Measurements from ENCODE around the gene CSKMT. TPM values are rescaled to one million over a fixed set of nuclear protein-coding genes. Genes with fewer than 3 reads are reported as not detected.
A peak's percentile ranks its signal among the peaks of the same experiment; 100 is the strongest.
"Not testable (repeated sequence)": the region's sequence is repeated elsewhere in the genome, so short reads cannot be mapped to it uniquely, and the experiment has no call there.

The CSKMT gene
- total RNA-seq, 4 donors from 2014 or later = 1.1 to 10.5 (median 7.0) TPM

DNA sequence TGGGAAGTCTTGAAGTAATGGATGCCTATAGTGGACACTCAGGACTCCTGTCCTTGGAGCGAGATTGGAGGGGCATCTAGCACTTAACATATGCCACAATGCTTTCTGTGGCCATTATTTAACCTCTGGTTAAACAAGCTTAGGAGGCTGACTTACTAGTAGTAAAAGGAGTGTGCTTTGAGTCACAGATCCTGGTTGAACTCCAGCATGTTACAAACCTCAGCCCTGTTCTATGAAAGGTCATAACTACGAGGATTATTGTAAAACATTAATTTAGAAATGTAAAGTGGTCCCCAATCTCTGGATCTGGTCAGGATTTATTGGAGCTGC is 8.0 kb downstream of the CSKMT start:
- peaks cover 0 to 54% (median 9%) of the 10 kb centered on the region in 3 donors for H3K36me3 ChIP-seq
- H3K4me1 ChIP-seq = peaks cover 19 to 83% (median 36%) of the 10 kb centered on the region in 3 donors
- TF ChIP-seq POLR2A (IDR thresholded peaks at IDR 0.05) = no peak
- TF ChIP-seq, protein P1, sequence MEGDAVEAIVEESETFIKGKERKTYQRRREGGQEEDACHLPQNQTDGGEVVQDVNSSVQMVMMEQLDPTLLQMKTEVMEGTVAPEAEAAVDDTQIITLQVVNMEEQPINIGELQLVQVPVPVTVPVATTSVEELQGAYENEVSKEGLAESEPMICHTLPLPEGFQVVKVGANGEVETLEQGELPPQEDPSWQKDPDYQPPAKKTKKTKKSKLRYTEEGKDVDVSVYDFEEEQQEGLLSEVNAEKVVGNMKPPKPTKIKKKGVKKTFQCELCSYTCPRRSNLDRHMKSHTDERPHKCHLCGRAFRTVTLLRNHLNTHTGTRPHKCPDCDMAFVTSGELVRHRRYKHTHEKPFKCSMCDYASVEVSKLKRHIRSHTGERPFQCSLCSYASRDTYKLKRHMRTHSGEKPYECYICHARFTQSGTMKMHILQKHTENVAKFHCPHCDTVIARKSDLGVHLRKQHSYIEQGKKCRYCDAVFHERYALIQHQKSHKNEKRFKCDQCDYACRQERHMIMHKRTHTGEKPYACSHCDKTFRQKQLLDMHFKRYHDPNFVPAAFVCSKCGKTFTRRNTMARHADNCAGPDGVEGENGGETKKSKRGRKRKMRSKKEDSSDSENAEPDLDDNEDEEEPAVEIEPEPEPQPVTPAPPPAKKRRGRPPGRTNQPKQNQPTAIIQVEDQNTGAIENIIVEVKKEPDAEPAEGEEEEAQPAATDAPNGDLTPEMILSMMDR (IDR thresholded peaks at IDR 0.05) = no peak
- H3K27me3 ChIP-seq = no peaks in the 10 kb centered on the region
- H3K9me3 ChIP-seq = no peaks in the 10 kb centered on the region
- H3K4me3 ChIP-seq = peak overlapping the region in 2 of 4 donors; percentile 75 to 85
- DNase-seq = no peak
- intact Hi-C loops (cut with DNase I) = loop anchor here (5.0 kb wide), 1 partner anchor 76 kb away; no protein-coding TSS in a partner anchor
- 59 to 75% methylated on average over 2 of the region's 2 CpGs for WGBS, 2 donors
- peak overlapping the region; percentile 92 to 95 (median 93) for H3K27ac ChIP-seq

DNA sequence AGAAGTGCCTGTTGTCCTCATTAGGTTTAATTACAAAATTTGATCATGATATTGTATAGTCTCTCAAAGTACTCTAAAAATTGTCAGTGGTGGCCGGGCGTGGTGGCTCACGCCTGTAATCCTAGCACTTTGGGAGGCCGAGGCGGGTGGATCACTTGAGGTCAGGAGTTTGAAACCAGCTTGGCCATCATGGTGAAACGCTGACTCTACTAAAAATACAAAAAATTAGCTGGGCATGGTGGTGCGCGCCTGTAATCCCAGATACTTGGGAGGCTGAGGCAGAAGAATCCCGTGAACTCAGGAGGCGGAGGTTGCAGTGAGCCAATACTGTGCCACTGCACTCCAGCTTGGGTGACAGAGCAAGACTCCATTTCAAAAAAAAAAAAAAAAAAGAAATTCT is 10.3 kb downstream of the CSKMT start:
- peaks cover 0 to 54% (median 9%) of the 10 kb centered on the region in 3 donors for H3K36me3 ChIP-seq
- H3K4me3 ChIP-seq; intact Hi-C loops (cut with DNase I); H3K9me3 ChIP-seq; H3K27me3 ChIP-seq; DNase-seq; H3K27ac ChIP-seq: not testable (repeated sequence)
- WGBS, 2 donors = 88 to 90% methylated on average over 9 to 10 of the region's 10 CpGs
- H3K4me1 ChIP-seq = peaks cover 25 to 82% (median 39%) of the 10 kb centered on the region in 3 donors

DNA sequence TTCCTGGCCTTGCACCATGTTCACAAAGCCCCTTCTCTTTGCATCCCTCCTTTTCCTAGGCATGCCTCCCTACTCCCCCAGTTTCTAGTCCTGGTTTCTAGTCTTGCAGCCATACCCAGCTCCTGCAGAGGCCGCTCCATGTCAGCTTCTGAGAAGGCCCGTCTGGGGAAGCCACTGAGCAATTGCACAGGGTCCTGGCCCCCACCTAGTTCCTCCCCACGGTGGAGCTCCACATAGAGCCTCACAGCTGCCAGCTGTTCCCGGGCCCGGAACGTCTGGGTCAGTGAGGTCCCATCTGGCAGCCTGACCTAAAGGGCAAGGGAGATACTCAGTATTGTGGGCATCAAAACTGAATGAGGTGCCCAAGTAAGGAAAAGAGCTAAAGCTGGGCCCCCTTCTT is 11.6 kb downstream of the CSKMT start:
- Histone ChIP-seq H3K4me1 (peaks cover 26 to 85% (median 33%) of the 10 kb centered on the region in 3 donors), H3K9me3 (no peaks in the 10 kb centered on the region), H3K4me3 (no peak overlapping the region), H3K27me3 (no peaks in the 10 kb centered on the region), H3K27ac (no peak overlapping the region), H3K36me3 (peaks cover 0 to 54% (median 9%) of the 10 kb centered on the region in 3 donors)
- no peak for DNase-seq
- WGBS, 2 donors = 41 to 50% methylated on average over 2 to 3 of the region's 6 CpGs
- TF ChIP-seq, protein P1 (IDR thresholded peaks at IDR 0.05) = no peak
- TF ChIP-seq POLR2A (IDR thresholded peaks at IDR 0.05) = no peak
- intact Hi-C loops (cut with DNase I) = no loop called here

DNA sequence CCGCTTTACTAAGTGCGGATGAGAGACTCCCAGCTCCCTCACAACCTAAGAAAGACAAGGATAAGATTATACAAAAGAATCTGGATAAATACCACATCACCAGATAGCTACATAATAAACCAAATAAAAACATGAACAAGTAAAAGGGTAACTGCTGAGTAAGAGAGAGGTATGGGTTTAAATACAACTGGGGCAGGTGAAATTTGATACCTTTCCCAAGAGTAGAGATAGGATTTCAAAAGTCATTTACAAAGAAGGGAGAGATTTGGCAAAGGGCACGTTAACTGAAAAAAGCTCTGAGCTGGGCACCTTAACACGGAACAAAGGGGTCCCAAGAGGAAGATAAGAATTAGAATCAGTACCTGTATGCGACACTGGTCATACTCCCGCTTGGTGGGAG is 12.0 kb downstream of the CSKMT start:
- Histone ChIP-seq H3K4me3 (no peak overlapping the region), H3K36me3 (peaks cover 0 to 54% (median 9%) of the 10 kb centered on the region in 3 donors), H3K27me3 (no peaks in the 10 kb centered on the region), H3K27ac (peak overlapping the region in 1 of 4 donors; percentile 96), H3K9me3 (no peaks in the 10 kb centered on the region), H3K4me1 (peaks cover 26 to 82% (median 33%) of the 10 kb centered on the region in 3 donors)
- 67 to 73% methylated on average over 6 of the region's 6 CpGs for WGBS, 2 donors
- intact Hi-C loops (cut with DNase I) = no loop called here
- no peak for TF ChIP-seq POLR2A (IDR thresholded peaks at IDR 0.05)
- TF ChIP-seq, protein P1 (IDR thresholded peaks at IDR 0.05) = no peak
- no peak for DNase-seq

DNA sequence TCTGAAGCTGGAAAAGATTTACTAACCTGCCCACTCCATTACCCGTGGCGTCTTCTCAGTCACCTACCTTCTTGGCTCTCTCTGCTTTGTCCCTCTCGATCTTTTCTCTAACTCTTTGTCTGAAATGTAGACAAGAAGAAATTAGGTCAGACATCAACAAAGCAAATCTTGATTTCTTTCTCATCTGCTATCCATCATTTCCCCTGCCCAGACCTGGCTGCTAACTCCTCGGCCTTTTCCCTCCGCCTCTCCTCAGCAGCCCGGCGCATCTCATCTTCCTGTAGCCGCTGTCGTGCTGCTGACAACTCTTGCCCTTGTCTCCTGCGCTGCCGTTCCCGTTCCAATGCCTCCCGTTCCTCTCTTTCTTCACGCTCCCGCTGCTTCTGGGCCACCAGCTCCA is 12.6 kb downstream of the CSKMT start:
- TF ChIP-seq, protein P1 (IDR thresholded peaks at IDR 0.05) = no peak
- no peak for TF ChIP-seq POLR2A (IDR thresholded peaks at IDR 0.05)
- no peak for DNase-seq
- 72 to 75% methylated on average over 12 to 15 of the region's 15 CpGs for WGBS, 2 donors
- Histone ChIP-seq H3K9me3 (no peaks in the 10 kb centered on the region), H3K4me3 (peak overlapping the region in 3 of 4 donors; percentile 78 to 100 (median 89)), H3K4me1 (peaks cover 20 to 76% (median 30%) of the 10 kb centered on the region in 3 donors), H3K36me3 (peaks cover 0 to 53% (median 9%) of the 10 kb centered on the region in 3 donors), H3K27ac (peak overlapping the region in 3 of 4 donors; percentile 91 to 96 (median 95)), H3K27me3 (no peaks in the 10 kb centered on the region)
- intact Hi-C loops (cut with DNase I) = no loop called here

DNA sequence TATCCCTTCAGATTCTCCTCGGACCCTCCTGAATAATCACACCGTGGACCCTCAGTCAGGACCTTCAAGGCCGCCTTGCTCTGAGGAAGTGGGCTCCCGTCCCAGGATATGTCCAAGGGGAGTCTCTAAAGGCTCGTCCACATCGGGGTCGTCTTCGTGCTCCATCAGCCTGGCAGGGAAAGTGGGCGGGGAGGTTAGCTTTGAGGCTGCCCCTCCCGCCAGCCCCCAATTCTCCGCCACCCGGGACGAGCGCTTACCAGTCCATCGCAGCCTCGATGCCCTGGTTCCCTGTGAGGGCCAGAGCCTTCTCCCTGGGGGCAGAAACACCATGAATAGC is 13.3 kb downstream of the CSKMT start:
- Histone ChIP-seq H3K4me3 (peak overlapping the region; percentile 78 to 100 (median 86)), H3K4me1 (peaks cover 13 to 69% (median 24%) of the 10 kb centered on the region in 3 donors), H3K27me3 (no peaks in the 10 kb centered on the region), H3K9me3 (no peaks in the 10 kb centered on the region), H3K27ac (peak overlapping the region; percentile 91 to 96 (median 94)), H3K36me3 (peaks cover 0 to 46% (median 9%) of the 10 kb centered on the region in 3 donors)
- intact Hi-C loops (cut with DNase I) = no loop called here
- TF ChIP-seq, protein P1 (IDR thresholded peaks at IDR 0.05) = no peak
- TF ChIP-seq POLR2A (IDR thresholded peaks at IDR 0.05) = no peak
- WGBS, 2 donors = 0 to 5% methylated on average over 1 to 2 of the region's 16 CpGs
- no peak for DNase-seq

All from esophagus squamous epithelium (tissue), 5 donors.